GM23248 (cell line): Measurements from ENCODE around the gene TRAK2. TPM values are rescaled to one million over a fixed set of nuclear protein-coding genes. Genes with fewer than 3 reads are reported as not detected.
"Not testable (repeated sequence)": the region's sequence is repeated elsewhere in the genome, so short reads cannot be mapped to it uniquely, and the experiment has no call there.

Source experiments
- DNase-seq: peaks from one replicate; pipeline ENCODE4 v3.0.0-alpha.2; 2015
- H2AFZ ChIP-seq: fragments of 200-600 bp; sonication (generic); 2 replicates; pipeline ENCODE4 v1.6.1; 2016; ENCODE audit warnings: antibody characterized with exemption
- H3F3A ChIP-seq: fragments of 200-600 bp; sonication (generic); 2 replicates; pipeline ENCODE4 v1.6.1; 2016; ENCODE audit warnings: mild to moderate bottlenecking, antibody characterized with exemption, mixed run types; ENCODE audit not compliant: insufficient read depth
- H3K27ac ChIP-seq: fragments of 200-600 bp; sonication (generic); 2 replicates; pipeline ENCODE4 v1.5.1; 2016; ENCODE audit warnings: mild to moderate bottlenecking
- H3K27me3 ChIP-seq: fragments of 200-600 bp; sonication (generic); replicated peaks from 2 replicates; pipeline ENCODE4 v1.6.1; 2016; ENCODE audit warnings: mild to moderate bottlenecking; ENCODE audit not compliant: insufficient read depth
- H3K36me3 ChIP-seq: fragments of 200-600 bp; sonication (generic); 2 replicates; pipeline ENCODE4 v1.6.1; 2016; ENCODE audit warnings: low read depth, mild to moderate bottlenecking
- H3K4me1 ChIP-seq: fragments of 200-600 bp; sonication (generic); 2 replicates; pipeline ENCODE4 v1.6.1; 2016; ENCODE audit warnings: mild to moderate bottlenecking; ENCODE audit not compliant: insufficient read depth
- H3K4me2 ChIP-seq: fragments of 200-600 bp; sonication (generic); one replicate; pipeline ENCODE4 v1.6.1; 2016; ENCODE audit warnings: mild to moderate bottlenecking; ENCODE audit not compliant: unreplicated experiment
- H3K4me3 ChIP-seq: fragments of 200-600 bp; sonication (generic); 2 replicates; pipeline ENCODE4 v1.5.1; 2016; ENCODE audit warnings: mild to moderate bottlenecking
- H3K79me2 ChIP-seq: fragments of 200-600 bp; sonication (generic); 2 replicates; pipeline ENCODE4 v1.6.1; 2016; ENCODE audit warnings: mild to moderate bottlenecking; ENCODE audit not compliant: insufficient read depth
- H3K9ac ChIP-seq: fragments of 200-600 bp; sonication (generic); 2 replicates; pipeline ENCODE4 v1.6.1; 2016; ENCODE audit warnings: mild to moderate bottlenecking
- H3K9me2 ChIP-seq: fragments of 200-600 bp; sonication (generic); 2 replicates; pipeline ENCODE4 v1.6.1; 2016; ENCODE audit warnings: mixed run types, mild to moderate bottlenecking, moderate library complexity; ENCODE audit not compliant: insufficient read depth
- H3K9me3 ChIP-seq: fragments of 200-600 bp; sonication (generic); one replicate; pipeline ENCODE4 v1.6.1; 2017; ENCODE audit warnings: low read depth
- H4K20me1 ChIP-seq: fragments of 200-600 bp; sonication (generic); 2 replicates; pipeline ENCODE4 v1.6.0; 2016; ENCODE audit not compliant: insufficient read depth
- EZH2 ChIP-seq: fragments of 200-600 bp; sonication (generic); IDR thresholded peaks from 2 replicates; pipeline ENCODE4 v1.6.1; 2018; ENCODE audit warnings: antibody characterized with exemption, mild to moderate bottlenecking; ENCODE audit not compliant: insufficient read depth, poor library complexity, severe bottlenecking
- EZH2phosphoT487 ChIP-seq: fragments of 200-600 bp; sonication (generic); IDR thresholded peaks from 2 replicates; pipeline ENCODE4 v1.6.1; 2018; ENCODE audit warnings: antibody characterized with exemption, moderate library complexity, mild to moderate bottlenecking, low read depth; ENCODE audit not compliant: insufficient read depth
- WGBS, 2 experiments: methylation state at CpG; one replicate each; pipeline ENCODE4 v1.1.6; 2015 to 2017; ENCODE audit warnings: low lambda C conversion rate in 2 of 2, low coverage in 1 of 2; ENCODE audit errors: missing lambda C conversion rate in 2 of 2; 5-methylcytosine and 5-hydroxymethylcytosine counted together
- in situ Hi-C: fragments of 300-500 bp; cut with MboI; formaldehyde crosslinking; loops from 2 replicates; pipeline ENCODE4 v1.15.0; 2020
- polyA plus RNA-seq: library from polyadenylated mRNA; unstranded; fragments of >200 nt; fragmentation: Nextera tagmentation; extraction: Ambion mirVana; gene quantifications from 2 replicates; pipeline ENCODE4 v1.2.1, GENCODE V29; 2016
- total RNA-seq: library from RNA; depleted of rRNA; stranded (reverse); fragments of >200 nt; shearing (Covaris generic); gene quantifications from 2 replicates; pipeline ENCODE4 v1.2.3, GENCODE V29; 2014

Gene TRAK2
- total and polyA plus RNA-seq, 2 experiments from 2014 or later = 21.4 to 32.5 TPM

- H3K27me3 ChIP-seq = no peaks in the 10 kb centered on the region
- no peaks in the 10 kb centered on the region for H3K4me1 ChIP-seq
- H3K4me2 ChIP-seq = no peak overlapping the region
- in situ Hi-C loops = no loop called here
- H4K20me1 ChIP-seq = no peaks in the 10 kb centered on the region
- H3K36me3 ChIP-seq = peaks cover 1% of the 10 kb centered on the region; the same call in 1 of the 2 replicates
- TF ChIP-seq EZH2phosphoT487 = no peak
- TF ChIP-seq EZH2 = no peak
- no peaks in the 10 kb centered on the region for H3K9me3 ChIP-seq
- H3K9me2 ChIP-seq = no peaks in the 10 kb centered on the region
- WGBS, 2 experiments = 17 to 24% methylated on average over 4 of the region's 4 CpGs
- no peak overlapping the region for H3K9ac ChIP-seq
- H3K4me3 ChIP-seq = no peak overlapping the region
- DNase-seq = no peak
- no peaks in the 10 kb centered on the region for H3F3A ChIP-seq
- H3K79me2 ChIP-seq = no peaks in the 10 kb centered on the region
- H3K27ac ChIP-seq = no peak overlapping the region
- no peak overlapping the region for H2AFZ ChIP-seq
Observed at GRCh38 chr2:201484805-201485204, 33.5 kb upstream of the TRAK2 start.

- H3K4me3 ChIP-seq, H3K9me3 ChIP-seq, H3K4me1 ChIP-seq, H3K79me2 ChIP-seq, H3K9ac ChIP-seq, H2AFZ ChIP-seq, in situ Hi-C loops, H3K9me2 ChIP-seq, H3F3A ChIP-seq, H3K27ac ChIP-seq, H3K36me3 ChIP-seq, H3K27me3 ChIP-seq, H3K4me2 ChIP-seq, H4K20me1 ChIP-seq, DNase-seq: not testable (repeated sequence)
- WGBS, 2 experiments = 73 to 75% methylated on average over 4 of the region's 4 CpGs
Observed at GRCh38 chr2:201483758-201484157, 32.5 kb upstream of the TRAK2 start.

- 0 to 29% methylated on average over 1 of the region's 1 CpG for WGBS, 2 experiments
- Histone ChIP-seq H3K4me1 (no peaks in the 10 kb centered on the region), H3K4me2 (no peak overlapping the region), H3F3A (no peaks in the 10 kb centered on the region), H2AFZ (no peak overlapping the region), H3K9me3 (no peaks in the 10 kb centered on the region), H4K20me1 (no peaks in the 10 kb centered on the region), H3K79me2 (no peaks in the 10 kb centered on the region), H3K36me3 (peaks cover 13% of the 10 kb centered on the region; the same call in 1 of the 2 replicates), H3K9ac (no peak overlapping the region), H3K27me3 (no peaks in the 10 kb centered on the region), H3K9me2 (no peaks in the 10 kb centered on the region), H3K27ac (no peak overlapping the region), H3K4me3 (no peak overlapping the region)
- no peak for TF ChIP-seq EZH2
- no peak for TF ChIP-seq EZH2phosphoT487
- DNase-seq = no peak
- in situ Hi-C loops = no loop called here
Observed at GRCh38 chr2:201483342-201483741, 32.1 kb upstream of the TRAK2 start.

- Histone ChIP-seq H3F3A (no peaks in the 10 kb centered on the region), H3K27me3 (no peaks in the 10 kb centered on the region), H3K79me2 (no peaks in the 10 kb centered on the region), H3K4me2 (no peak overlapping the region), H3K9me2 (no peaks in the 10 kb centered on the region), H3K9me3 (no peaks in the 10 kb centered on the region), H4K20me1 (no peaks in the 10 kb centered on the region), H3K36me3 (peaks cover 17% of the 10 kb centered on the region; the same call in 1 of the 2 replicates), H3K4me1 (no peaks in the 10 kb centered on the region), H3K27ac (no peak overlapping the region), H2AFZ (no peak overlapping the region), H3K4me3 (no peak overlapping the region), H3K9ac (no peak overlapping the region)
- 88 to 98% methylated on average over 4 of the region's 4 CpGs for WGBS, 2 experiments
- in situ Hi-C loops = no loop called here
- no peak for TF ChIP-seq EZH2phosphoT487
- no peak for TF ChIP-seq EZH2
- DNase-seq = no peak
Observed at GRCh38 chr2:201482543-201482942, 31.3 kb upstream of the TRAK2 start.

GRCh38 chr2:201472411-201472810 is 21.2 kb upstream of the TRAK2 start:
- Histone ChIP-seq H3K4me1 (peaks cover 23% of the 10 kb centered on the region), H3K9me2 (no peaks in the 10 kb centered on the region), H3K79me2 (no peaks in the 10 kb centered on the region), H3K9me3 (no peaks in the 10 kb centered on the region), H3F3A (peaks cover 19% of the 10 kb centered on the region), H3K4me3 (no peak overlapping the region), H3K36me3 (peaks cover 25% of the 10 kb centered on the region), H4K20me1 (no peaks in the 10 kb centered on the region), H3K27ac (peak overlapping the region; percentile 15; the same call in 1 of the 2 replicates), H3K27me3 (no peaks in the 10 kb centered on the region), H3K9ac (no peak overlapping the region), H2AFZ (no peak overlapping the region), H3K4me2 (no peak overlapping the region)
- DNase-seq = peak; percentile 43
- in situ Hi-C loops = no loop called here
- no peak for TF ChIP-seq EZH2
- no peak for TF ChIP-seq EZH2phosphoT487
- 24 to 38% methylated on average over 3 of the region's 3 CpGs for WGBS, 2 experiments
